ENCODE results near the gene NCCRP1. TPM values are rescaled to one million over a fixed set of nuclear protein-coding genes. Genes with fewer than 3 reads are reported as not detected.

The NCCRP1 gene
- total and polyA plus RNA-seq, 2 donors (not counting 1 experiment from before 2014, with no cell fraction given) = not detected

DNA sequence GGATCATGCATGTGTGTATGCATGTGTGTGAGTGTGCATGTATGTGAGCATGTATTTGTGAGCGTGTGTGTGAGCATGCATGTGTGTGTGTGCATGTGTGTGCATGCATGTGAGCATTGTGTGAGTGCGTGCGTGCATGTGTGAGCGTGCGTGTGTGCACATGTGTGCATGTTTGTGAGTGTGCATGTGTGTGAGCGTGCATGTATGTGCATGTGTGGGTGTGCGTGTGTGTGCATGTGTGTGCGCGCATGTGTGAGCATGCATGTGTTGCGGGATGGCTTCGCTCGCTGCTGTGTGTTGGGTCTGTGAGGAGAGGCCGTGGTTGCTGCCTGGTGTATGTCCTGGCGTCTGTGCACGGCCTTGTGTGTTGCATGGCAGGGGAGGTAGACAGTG lies 38.8 kb upstream of the NCCRP1 start:
- H3K36me3 ChIP-seq (ENCODE audit: control insufficient read depth, insufficient read depth, low read length) = peaks cover 2% of the 10 kb centered on the region
- no peak overlapping the region for H3K9ac ChIP-seq (ENCODE audit: insufficient read depth, low read length)
- H3K9me3 ChIP-seq (ENCODE audit: control insufficient read depth, insufficient read depth, low read depth, low read length) = no peaks in the 10 kb centered on the region
- H2AFZ ChIP-seq (ENCODE audit: low read length) = no peak overlapping the region
- no peak for TF ChIP-seq CTCF (conservative IDR thresholded peaks at IDR 0.05 in 1 of 2, IDR thresholded peaks at IDR 0.05 in 1 of 2; ENCODE audit: low read depth in 1 of 2, low read length in 2 of 2)
- no peak for TF ChIP-seq EZH2 (IDR thresholded peaks at IDR 0.05; ENCODE audit: low read length, missing control alignments)
- H3K27ac ChIP-seq (ENCODE audit: insufficient read depth, low read length) = no peak overlapping the region
- H3K4me2 ChIP-seq (ENCODE audit: extremely low read depth, insufficient read depth, low read length) = peak overlapping the region; percentile 40
- DNase-seq (ENCODE audit: low read depth in 2 of 2) = no peak
- no peak overlapping the region for H3K4me3 ChIP-seq (replicated peaks in 1 of 4; ENCODE audit: control extremely low read depth in 1 of 4, insufficient read depth in 1 of 4, low read depth in 3 of 4, low read length in 4 of 4)
- H3K79me2 ChIP-seq (ENCODE audit: control insufficient read depth, insufficient read depth, low read length) = peaks cover 44% of the 10 kb centered on the region
- no peaks in the 10 kb centered on the region for H3K4me1 ChIP-seq (ENCODE audit: control insufficient read depth, extremely low read depth, insufficient read depth, low read length)
- no peaks in the 10 kb centered on the region for H3K27me3 ChIP-seq (ENCODE audit: control insufficient read depth, insufficient read depth, low read length)
- no peaks in the 10 kb centered on the region for H4K20me1 ChIP-seq (ENCODE audit: control insufficient read depth, extremely low read depth, insufficient read depth, low read length)

- Histone ChIP-seq H3K4me1 (ENCODE audit: control insufficient read depth, extremely low read depth, insufficient read depth, low read length) (no peaks in the 10 kb centered on the region), H3K4me3 (replicated peaks in 1 of 4; ENCODE audit: control extremely low read depth in 1 of 4, insufficient read depth in 1 of 4, low read depth in 3 of 4, low read length in 4 of 4) (no peak overlapping the region), H3K36me3 (ENCODE audit: control insufficient read depth, insufficient read depth, low read length) (peaks cover 2% of the 10 kb centered on the region), H3K9ac (ENCODE audit: insufficient read depth, low read length) (no peak overlapping the region), H3K79me2 (ENCODE audit: control insufficient read depth, insufficient read depth, low read length) (peaks cover 44% of the 10 kb centered on the region), H3K27ac (ENCODE audit: insufficient read depth, low read length) (no peak overlapping the region), H3K4me2 (ENCODE audit: extremely low read depth, insufficient read depth, low read length) (no peak overlapping the region), H4K20me1 (ENCODE audit: control insufficient read depth, extremely low read depth, insufficient read depth, low read length) (no peaks in the 10 kb centered on the region), H3K27me3 (ENCODE audit: control insufficient read depth, insufficient read depth, low read length) (no peaks in the 10 kb centered on the region), H2AFZ (ENCODE audit: low read length) (no peak overlapping the region), H3K9me3 (ENCODE audit: control insufficient read depth, insufficient read depth, low read depth, low read length) (no peaks in the 10 kb centered on the region)
- DNase-seq (ENCODE audit: low read depth in 2 of 2) = no peak
- no peak for TF ChIP-seq EZH2 (IDR thresholded peaks at IDR 0.05; ENCODE audit: low read length, missing control alignments)
Observed at GRCh38 chr19:39158646-39159260, 38.0 kb upstream of the NCCRP1 start.

GRCh38 chr19:39160523-39160861 lies 36.3 kb upstream of the NCCRP1 start:
- Histone ChIP-seq H3K27ac (ENCODE audit: insufficient read depth, low read length) (peak overlapping the region; percentile 54), H2AFZ (ENCODE audit: low read length) (no peak overlapping the region), H3K79me2 (ENCODE audit: control insufficient read depth, insufficient read depth, low read length) (peaks cover 42% of the 10 kb centered on the region), H3K4me1 (ENCODE audit: control insufficient read depth, extremely low read depth, insufficient read depth, low read length) (no peaks in the 10 kb centered on the region), H3K4me3 (replicated peaks in 1 of 4; ENCODE audit: control extremely low read depth in 1 of 4, insufficient read depth in 1 of 4, low read depth in 3 of 4, low read length in 4 of 4) (no peak overlapping the region), H3K9ac (ENCODE audit: insufficient read depth, low read length) (no peak overlapping the region), H3K27me3 (ENCODE audit: control insufficient read depth, insufficient read depth, low read length) (no peaks in the 10 kb centered on the region), H4K20me1 (ENCODE audit: control insufficient read depth, extremely low read depth, insufficient read depth, low read length) (no peaks in the 10 kb centered on the region), H3K4me2 (ENCODE audit: extremely low read depth, insufficient read depth, low read length) (peak overlapping the region; percentile 13), H3K9me3 (ENCODE audit: control insufficient read depth, insufficient read depth, low read depth, low read length) (no peaks in the 10 kb centered on the region), H3K36me3 (ENCODE audit: control insufficient read depth, insufficient read depth, low read length) (peaks cover 2% of the 10 kb centered on the region)
- no peak for TF ChIP-seq CTCF (conservative IDR thresholded peaks at IDR 0.05 in 1 of 2, IDR thresholded peaks at IDR 0.05 in 1 of 2; ENCODE audit: low read depth in 1 of 2, low read length in 2 of 2)
- no peak for TF ChIP-seq EZH2 (IDR thresholded peaks at IDR 0.05; ENCODE audit: low read length, missing control alignments)
- DNase-seq (ENCODE audit: low read depth in 2 of 2) = peak; percentile 64 to 73
